Activated CD4-positive, alpha-beta T cell treated with anti-CD3 and anti-CD28 coated beads, Interleukin-2, amount 10 ng/mL, durations not matched to agents 7 days and 5 days (primary cell): ENCODE data around the gene CFAP53. TPM values are rescaled to one million over a fixed set of nuclear protein-coding genes. Genes with fewer than 3 reads are reported as not detected.
A peak's percentile ranks its signal among the peaks of the same experiment; 100 is the strongest.

ENCODE experiments used
- CTCF ChIA-PET: fragments of 350-600 bp; sonication (Branson Sonifier 250); formaldehyde crosslinking; loops from one replicate; lab custom pipeline; 2021; ENCODE audit warnings: antibody characterized with exemption; lab: Charles Lee
- POLR2A ChIA-PET: fragments of 350-600 bp; sonication (Branson Sonifier 250); formaldehyde crosslinking; loops from one replicate; lab custom pipeline; 2021; ENCODE audit warnings: antibody characterized with exemption; lab: Charles Lee
- DNase-seq: peaks from one replicate; pipeline ENCODE4 v3.0.0-alpha.2; 2020
- H3K27ac Mint-ChIP-seq: one replicate; pipeline ENCODE4 v1.8.0; 2021; ENCODE audit warnings: mild to moderate bottlenecking, moderate library complexity, mixed read lengths
- H3K27me3 Mint-ChIP-seq: one replicate; pipeline ENCODE4 v1.8.0; 2021; ENCODE audit warnings: mixed read lengths
- H3K36me3 Mint-ChIP-seq: one replicate; pipeline ENCODE4 v1.8.0; 2021; ENCODE audit warnings: low read depth, mixed read lengths
- H3K4me1 Mint-ChIP-seq: one replicate; pipeline ENCODE4 v1.8.0; 2021; ENCODE audit warnings: mixed read lengths
- H3K4me3 Mint-ChIP-seq: one replicate; pipeline ENCODE4 v1.8.0; 2021; ENCODE audit warnings: mild to moderate bottlenecking, moderate library complexity, mixed read lengths
- H3K9me3 Mint-ChIP-seq: one replicate; pipeline ENCODE4 v1.8.0; 2021; ENCODE audit warnings: mixed read lengths
- total RNA-seq, 2 experiments: library from RNA; stranded (reverse); gene quantifications; one replicate each; pipeline ENCODE4 v1.2.3, GENCODE V29; 2021

The CFAP53 gene
- total RNA-seq, 2 experiments from 2014 or later = 0.50 to 0.56 TPM

GRCh38 chr18:50194631-50195532, 71.4 kb downstream of the CFAP53 start, which contains the start of gene MYO5B:
MYO5B (minus strand) TSS chr18:50195147; CDS start chr18:50194793, 354 bp downstream.
- H3K36me3 Mint-ChIP-seq = no peaks in the 10 kb centered on the region
- DNase-seq = peak; percentile 39
- H3K27me3 Mint-ChIP-seq = peaks cover 69% of the 10 kb centered on the region
- H3K9me3 Mint-ChIP-seq = no peaks in the 10 kb centered on the region
- peaks cover 9% of the 10 kb centered on the region for H3K4me1 Mint-ChIP-seq
- no peak within 1 kb of the TSS for H3K27ac Mint-ChIP-seq
- CTCF ChIA-PET = interaction anchor here (0.8 to 1.5 kb wide), 5 partner anchors 9 to 163 kb away, joined by 3 to 6 read pairs (median 4); no protein-coding TSS in a partner anchor
- H3K4me3 Mint-ChIP-seq = peak within 1 kb of the TSS; percentile 41
- POLR2A ChIA-PET = no interaction called here

- no peaks in the 10 kb centered on the region for H3K36me3 Mint-ChIP-seq
- CTCF ChIA-PET = interaction anchor here (1.2 to 1.7 kb wide), 3 partner anchors 10 to 164 kb away, joined by 3 to 6 read pairs (median 4); no protein-coding TSS in a partner anchor
- H3K4me1 Mint-ChIP-seq = peaks cover 13% of the 10 kb centered on the region
- no peaks in the 10 kb centered on the region for H3K9me3 Mint-ChIP-seq
- peaks cover 66% of the 10 kb centered on the region for H3K27me3 Mint-ChIP-seq
- POLR2A ChIA-PET = no interaction called here
- no peak overlapping the region for H3K4me3 Mint-ChIP-seq
- no peak for DNase-seq
- H3K27ac Mint-ChIP-seq = no peak overlapping the region
Observed at GRCh38 chr18:50193796-50194630, 72.3 kb downstream of the CFAP53 start.

DNA sequence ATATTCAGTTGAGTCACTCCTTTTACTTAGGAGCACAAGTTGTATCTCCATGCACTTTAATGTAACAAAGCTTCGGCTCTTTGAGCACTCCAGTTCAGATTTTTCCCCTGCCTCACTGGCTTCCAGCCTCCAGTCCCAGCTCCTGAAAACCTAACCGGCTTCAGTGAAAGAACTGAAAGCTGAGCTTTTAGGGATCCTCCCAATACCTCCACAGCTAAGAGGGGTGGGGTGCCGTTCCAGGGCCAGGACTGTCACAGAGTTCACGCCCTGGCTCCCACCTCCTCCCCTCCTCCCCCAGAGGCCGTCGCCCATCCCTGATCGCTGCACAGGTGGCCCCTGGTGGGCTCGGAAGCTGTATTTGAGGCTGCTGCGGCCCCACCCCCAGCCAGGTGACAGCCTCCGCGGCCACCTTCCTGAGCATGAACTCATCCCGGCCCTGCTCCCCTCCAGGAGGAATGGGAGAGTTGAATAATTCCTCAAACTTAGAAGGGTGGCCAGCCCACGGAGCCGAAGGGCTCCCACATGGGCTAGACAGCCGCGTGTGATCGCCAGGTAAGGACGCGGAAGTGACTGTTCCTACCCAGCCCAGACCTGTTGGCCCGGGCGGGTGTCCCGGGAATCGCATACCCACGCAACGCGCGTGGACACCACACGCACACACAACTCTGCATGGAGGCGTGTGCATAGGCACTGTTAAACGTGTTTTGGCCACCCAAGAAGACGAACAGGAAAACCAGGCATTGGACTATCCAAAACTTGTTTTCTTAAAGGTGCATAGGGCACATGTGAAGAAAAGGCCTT, 73.1 kb downstream of the CFAP53 start:
- H3K4me1 Mint-ChIP-seq = peaks cover 14% of the 10 kb centered on the region
- peaks cover 64% of the 10 kb centered on the region for H3K27me3 Mint-ChIP-seq
- no peaks in the 10 kb centered on the region for H3K9me3 Mint-ChIP-seq
- H3K4me3 Mint-ChIP-seq = no peak overlapping the region
- no peak overlapping the region for H3K27ac Mint-ChIP-seq
- POLR2A ChIA-PET = no interaction called here
- CTCF ChIA-PET = interaction anchor here (1.7 kb wide), 1 partner anchor 38 kb away, joined by 3 read pairs; no protein-coding TSS in a partner anchor
- H3K36me3 Mint-ChIP-seq = no peaks in the 10 kb centered on the region
- DNase-seq = no peak

DNA sequence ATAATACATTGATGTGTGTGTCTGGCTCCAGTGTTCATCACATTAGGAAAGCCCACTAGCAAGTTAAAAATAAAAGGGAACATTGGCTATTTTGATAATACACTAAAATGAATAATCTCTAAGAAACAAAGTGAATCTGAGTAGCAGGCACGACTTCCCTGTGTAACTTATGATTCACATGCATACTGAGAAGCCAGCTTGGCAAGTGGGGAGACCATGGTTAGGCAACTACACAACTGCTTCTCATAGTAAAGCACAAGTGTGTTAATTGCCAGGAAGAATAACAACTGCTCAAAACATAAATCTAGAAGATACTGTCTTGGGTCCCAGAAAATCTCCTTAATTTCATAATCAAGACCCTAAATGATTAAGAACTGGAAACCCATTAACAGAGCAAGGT, 75.4 kb downstream of the CFAP53 start:
- Mint-ChIP-seq H3K36me3 (no peaks in the 10 kb centered on the region), H3K27ac (no peak overlapping the region), H3K4me3 (no peak overlapping the region), H3K27me3 (peaks cover 57% of the 10 kb centered on the region), H3K9me3 (no peaks in the 10 kb centered on the region), H3K4me1 (peaks cover 14% of the 10 kb centered on the region)
- ChIA-PET POLR2A (no interaction called here), CTCF (no interaction called here)
- no peak for DNase-seq

DNA sequence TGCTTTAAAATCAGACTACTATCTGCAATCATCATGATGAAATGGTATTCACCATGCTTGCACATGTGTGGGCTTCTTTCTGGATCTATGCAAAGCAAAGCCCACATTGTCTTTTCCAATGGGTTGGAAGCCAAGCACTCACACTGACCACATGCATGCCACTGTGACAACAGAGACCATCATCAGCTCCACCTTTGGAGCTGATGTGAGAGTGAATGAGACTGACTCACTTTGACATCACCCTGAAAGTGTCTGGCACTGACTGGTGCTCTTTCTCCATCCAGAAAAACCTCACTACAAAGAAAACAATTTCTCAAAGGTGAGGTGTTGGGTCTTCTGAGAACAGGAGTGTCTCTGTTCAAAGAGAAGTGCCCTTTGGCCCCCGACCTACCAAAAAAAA, 76.1 kb downstream of the CFAP53 start:
- Mint-ChIP-seq H3K9me3 (no peaks in the 10 kb centered on the region), H3K4me1 (peaks cover 8% of the 10 kb centered on the region), H3K36me3 (no peaks in the 10 kb centered on the region), H3K27me3 (peaks cover 50% of the 10 kb centered on the region), H3K27ac (no peak overlapping the region), H3K4me3 (no peak overlapping the region)
- ChIA-PET CTCF (no interaction called here), POLR2A (no interaction called here)
- DNase-seq = no peak

DNA sequence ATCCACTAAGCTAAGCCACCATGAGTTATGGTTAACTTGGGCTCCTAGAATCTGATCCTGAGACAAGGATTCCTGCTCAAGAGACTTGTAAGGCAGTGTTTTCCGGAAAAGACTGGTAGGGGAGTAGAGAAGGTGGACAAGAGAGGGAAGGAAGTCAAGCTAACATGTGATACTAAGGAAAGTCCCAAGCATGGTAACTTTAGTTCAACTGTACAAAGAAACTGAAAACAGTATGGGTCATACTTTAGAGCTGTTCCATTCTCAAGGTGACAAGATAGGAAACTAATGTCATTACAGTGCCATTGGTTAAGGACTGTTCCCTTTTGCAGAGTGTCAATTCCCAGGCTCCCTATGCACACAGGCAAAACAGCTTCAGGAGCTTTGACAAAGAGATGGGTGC, 77.1 kb downstream of the CFAP53 start:
- Mint-ChIP-seq H3K27ac (no peak overlapping the region), H3K36me3 (no peaks in the 10 kb centered on the region), H3K9me3 (no peaks in the 10 kb centered on the region), H3K4me1 (peaks cover 8% of the 10 kb centered on the region), H3K4me3 (no peak overlapping the region), H3K27me3 (peaks cover 50% of the 10 kb centered on the region)
- no peak for DNase-seq
- POLR2A ChIA-PET = no interaction called here
- CTCF ChIA-PET = no interaction called here

GRCh38 chr18:50188652-50189051, 77.6 kb downstream of the CFAP53 start:
- H3K27ac Mint-ChIP-seq = no peak overlapping the region
- peaks cover 5% of the 10 kb centered on the region for H3K4me1 Mint-ChIP-seq
- H3K4me3 Mint-ChIP-seq = no peak overlapping the region
- ChIA-PET POLR2A (no interaction called here), CTCF (interaction anchor here (0.6 to 0.7 kb wide), 2 partner anchors 16 to 171 kb away, joined by 3 read pairs; no protein-coding TSS in a partner anchor)
- DNase-seq = no peak
- no peaks in the 10 kb centered on the region for H3K9me3 Mint-ChIP-seq
- peaks cover 48% of the 10 kb centered on the region for H3K27me3 Mint-ChIP-seq
- H3K36me3 Mint-ChIP-seq = no peaks in the 10 kb centered on the region

GRCh38 chr18:50187659-50188058, 78.6 kb downstream of the CFAP53 start:
- Mint-ChIP-seq H3K27ac (no peak overlapping the region), H3K36me3 (no peaks in the 10 kb centered on the region), H3K9me3 (no peaks in the 10 kb centered on the region), H3K27me3 (peaks cover 38% of the 10 kb centered on the region), H3K4me3 (no peak overlapping the region), H3K4me1 (peaks cover 5% of the 10 kb centered on the region)
- CTCF ChIA-PET = interaction anchor here (0.7 to 1.3 kb wide), 2 partner anchors 170 kb away, joined by 3 read pairs; no protein-coding TSS in a partner anchor
- POLR2A ChIA-PET = no interaction called here
- DNase-seq = no peak

GRCh38 chr18:50186385-50186784, 79.9 kb downstream of the CFAP53 start:
- Mint-ChIP-seq H3K36me3 (no peaks in the 10 kb centered on the region), H3K4me1 (peaks cover 5% of the 10 kb centered on the region), H3K9me3 (no peaks in the 10 kb centered on the region), H3K4me3 (no peak overlapping the region), H3K27ac (no peak overlapping the region), H3K27me3 (peaks cover 32% of the 10 kb centered on the region)
- CTCF ChIA-PET = interaction anchor here (1.3 kb wide), 1 partner anchor 171 kb away, joined by 3 read pairs; no protein-coding TSS in a partner anchor
- no peak for DNase-seq
- POLR2A ChIA-PET = no interaction called here

DNA sequence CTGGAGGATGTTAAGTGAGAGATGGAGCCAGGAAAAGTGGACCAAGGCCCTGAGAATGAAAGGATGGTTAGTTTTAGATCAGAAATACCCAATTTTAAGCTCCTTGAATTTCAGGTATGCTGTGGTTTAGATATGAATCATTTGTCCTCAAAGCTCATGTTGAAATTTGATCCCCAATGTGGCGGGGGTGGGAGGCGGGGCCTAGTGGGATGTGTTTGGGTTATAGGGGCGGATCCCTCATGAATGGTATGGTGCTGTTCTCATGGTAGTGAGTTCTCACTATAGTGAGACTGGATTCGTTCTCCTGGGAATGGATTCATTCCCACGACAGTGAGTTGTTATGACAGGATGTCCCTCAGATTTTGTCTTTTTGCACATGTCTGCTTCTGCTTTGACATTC, 82.7 kb downstream of the CFAP53 start:
- no peak for DNase-seq
- Mint-ChIP-seq H3K27me3 (peaks cover 24% of the 10 kb centered on the region), H3K27ac (no peak overlapping the region), H3K4me1 (no peaks in the 10 kb centered on the region), H3K36me3 (no peaks in the 10 kb centered on the region), H3K4me3 (no peak overlapping the region), H3K9me3 (no peaks in the 10 kb centered on the region)
- ChIA-PET POLR2A (no interaction called here), CTCF (interaction anchor here (2.1 kb wide), 1 partner anchor 11 kb away, joined by 4 read pairs; the partner anchor contains the start of gene MYO5B)

- no peak for DNase-seq
- H3K4me3 Mint-ChIP-seq = no peak overlapping the region
- CTCF ChIA-PET = no interaction called here
- H3K27ac Mint-ChIP-seq = no peak overlapping the region
- POLR2A ChIA-PET = no interaction called here
- H3K36me3 Mint-ChIP-seq = no peaks in the 10 kb centered on the region
- H3K27me3 Mint-ChIP-seq = peaks cover 29% of the 10 kb centered on the region
- H3K4me1 Mint-ChIP-seq = no peaks in the 10 kb centered on the region
- H3K9me3 Mint-ChIP-seq = no peaks in the 10 kb centered on the region
Observed at GRCh38 chr18:50182511-50182910, 83.8 kb downstream of the CFAP53 start.

- DNase-seq = no peak
- Mint-ChIP-seq H3K27ac (no peak overlapping the region), H3K36me3 (no peaks in the 10 kb centered on the region), H3K4me1 (no peaks in the 10 kb centered on the region), H3K9me3 (no peaks in the 10 kb centered on the region), H3K4me3 (no peak overlapping the region), H3K27me3 (peaks cover 29% of the 10 kb centered on the region)
- CTCF ChIA-PET = no interaction called here
- POLR2A ChIA-PET = no interaction called here
Observed at GRCh38 chr18:50181590-50181989, 84.7 kb downstream of the CFAP53 start.
